Lower leg skin (tissue), 3 donors: ENCODE data around the gene TMEM14C.

Source experiments
- CTCF ChIP-seq, 3 donors: fragments of 450-650 bp; IDR thresholded peaks; one replicate each; pipeline ENCODE4 v1.5.1; 2016; ENCODE audit warnings: antibody characterized with exemption in 3 of 3, mild to moderate bottlenecking in 3 of 3, moderate library complexity in 2 of 3
- POLR2A ChIP-seq, 2 donors: fragments of 450-650 bp; IDR thresholded peaks; one replicate each; pipeline ENCODE4 v1.6.1; 2016 to 2017; ENCODE audit warnings: antibody characterized with exemption in 2 of 2, mild to moderate bottlenecking in 1 of 2, moderate library complexity in 1 of 2

DNA sequence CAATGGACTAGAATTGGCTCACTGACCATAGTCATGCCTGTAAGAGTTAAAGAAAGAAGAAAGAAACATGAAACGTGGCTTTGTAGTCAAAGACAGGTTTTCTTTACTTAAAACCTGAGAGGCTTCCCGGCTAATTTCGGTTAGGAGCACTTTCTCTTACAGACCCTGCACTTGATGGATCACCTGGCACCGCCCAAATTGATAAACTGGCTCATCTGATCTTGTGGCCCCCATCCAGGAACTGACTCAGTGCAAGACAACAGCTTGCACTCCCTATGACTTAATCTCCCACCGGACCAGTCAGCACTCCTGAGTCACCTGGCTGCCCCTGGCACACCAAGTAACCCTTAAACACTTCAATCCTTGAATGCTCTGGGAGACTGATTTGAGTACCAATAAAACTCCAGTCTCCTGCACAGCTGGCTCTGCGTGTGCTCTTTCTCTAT is 37.0 kb downstream of the TMEM14C start:
- TF ChIP-seq CTCF (IDR thresholded peaks at IDR 0.05): no peak
- no peak for TF ChIP-seq POLR2A (IDR thresholded peaks at IDR 0.05)
